ENCODE measurements around the gene COPRS.
"Not testable (repeated sequence)": the region's sequence is repeated elsewhere in the genome, so short reads cannot be mapped to it uniquely, and the experiment has no call there.

COPRS gene

DNA sequence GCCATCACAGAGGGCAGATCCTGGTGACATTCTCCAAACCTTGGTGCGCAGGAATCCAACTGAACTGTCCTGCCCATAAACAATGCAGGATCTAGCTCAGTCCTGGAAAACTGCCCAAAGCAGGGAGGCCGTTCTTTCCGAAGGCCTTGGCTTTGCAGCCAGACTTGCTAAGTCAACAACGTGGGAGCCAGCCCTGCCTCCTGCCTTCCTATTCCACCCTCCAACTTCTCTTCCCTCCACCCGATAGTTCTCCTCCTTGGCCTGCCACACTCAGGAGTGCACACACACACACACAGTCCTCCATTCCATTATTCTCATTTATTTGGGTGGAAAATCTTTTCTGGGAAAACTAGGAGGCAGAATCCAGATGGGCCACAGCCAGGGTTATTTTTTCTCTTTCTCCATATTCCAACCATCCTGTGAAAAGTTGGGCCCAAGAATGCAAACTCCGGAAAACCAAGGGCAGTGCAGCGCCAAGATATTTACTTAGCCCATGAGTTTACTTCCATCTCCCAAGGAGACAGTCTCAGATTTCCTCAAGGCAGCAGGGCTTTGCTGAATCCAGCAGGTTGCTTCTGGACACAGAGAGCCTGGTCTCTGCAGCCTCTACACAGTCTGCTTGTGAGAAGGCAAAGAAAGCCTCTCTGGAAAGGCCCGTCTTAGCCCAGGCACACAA is 15.8 kb downstream of the COPRS start:
- no peak for DNase-seq

DNA sequence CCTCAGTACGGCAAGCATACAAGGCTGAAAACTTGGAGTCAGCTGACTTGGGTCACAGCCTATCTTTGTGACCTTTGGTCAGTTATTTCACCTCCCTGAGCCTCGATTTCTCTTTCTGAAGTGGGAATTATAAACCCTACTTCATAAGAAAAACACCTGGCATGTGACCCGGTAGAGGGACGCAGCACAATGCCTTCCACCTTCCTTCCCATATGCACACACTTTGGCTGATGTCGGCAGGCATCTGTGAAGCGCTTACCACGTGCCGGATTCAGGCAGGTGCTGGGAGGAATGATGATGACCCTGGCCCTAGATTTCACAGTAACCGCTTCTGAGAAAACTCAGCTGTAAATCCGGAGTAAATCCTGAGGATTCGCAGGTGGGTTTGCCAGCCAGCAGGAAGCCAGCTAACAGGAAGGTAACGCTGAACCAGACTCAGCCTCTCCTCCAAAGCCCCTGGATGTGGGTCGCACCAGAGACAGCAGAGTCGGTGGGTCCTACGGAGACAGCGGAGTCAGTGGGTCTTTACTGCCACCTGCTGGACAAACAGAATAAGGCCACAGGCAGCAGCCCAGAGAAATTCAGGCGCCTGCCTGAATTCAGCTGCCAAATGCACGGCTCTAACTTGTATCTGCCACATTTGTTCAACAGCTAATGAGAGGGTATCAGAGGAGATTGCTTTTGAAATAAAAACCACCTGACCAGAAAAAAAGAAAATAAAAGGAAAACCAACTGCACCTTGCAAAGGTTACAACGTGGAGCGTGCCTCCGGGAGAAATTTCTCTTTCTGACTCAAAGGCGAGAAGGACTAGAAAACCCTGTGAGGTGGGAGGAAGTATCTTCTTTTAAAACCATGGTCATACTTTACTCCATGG is 16.6 kb downstream of the COPRS start:
- DNase-seq = peak; percentile 39

DNA sequence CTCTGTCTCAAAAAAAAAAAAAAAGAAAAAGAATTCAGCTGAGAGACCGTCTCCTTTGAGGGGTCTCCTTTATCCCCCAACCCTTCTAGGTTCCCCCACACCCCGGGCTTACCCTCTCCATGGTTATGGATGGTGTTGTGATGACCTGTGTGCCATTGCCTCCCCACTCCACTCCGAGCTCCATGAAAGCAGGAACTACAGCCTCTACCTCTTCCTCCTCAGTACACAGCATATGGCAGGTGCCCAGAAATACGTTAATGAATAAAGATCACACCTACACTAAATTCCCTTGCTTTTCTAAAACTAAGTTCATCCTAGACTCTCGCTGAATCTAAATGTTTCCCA is 17.2 kb downstream of the COPRS start:
- DNase-seq = no peak

DNA sequence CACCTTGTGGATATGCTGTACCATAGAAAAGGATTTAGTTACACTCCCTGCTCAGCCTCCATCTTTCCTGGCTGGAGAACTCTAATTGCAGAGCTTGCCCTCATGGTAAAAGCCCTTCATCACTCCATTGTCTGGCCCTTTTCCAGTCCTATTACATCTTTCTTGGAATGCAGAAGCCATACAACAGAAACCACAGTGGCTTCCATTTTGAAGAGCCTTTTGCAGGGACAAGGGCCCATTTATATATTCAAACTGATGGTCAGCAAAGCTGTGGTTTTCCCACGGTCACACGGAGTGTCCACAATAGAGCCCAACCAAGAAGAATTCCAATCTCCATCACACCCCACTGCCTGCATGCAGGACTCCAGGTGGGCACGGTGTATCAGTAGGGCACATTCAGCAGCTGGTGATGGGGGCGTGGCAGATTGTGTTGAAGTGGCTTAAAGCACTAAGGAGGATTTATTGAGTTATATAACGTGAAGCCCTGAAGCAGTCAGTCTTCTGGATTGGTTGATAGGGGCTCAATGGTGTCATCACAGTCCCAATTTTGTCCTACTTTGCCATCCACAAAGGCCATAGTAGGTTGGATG is 20.3 kb downstream of the COPRS start:
- DNase-seq = no peak

DNA sequence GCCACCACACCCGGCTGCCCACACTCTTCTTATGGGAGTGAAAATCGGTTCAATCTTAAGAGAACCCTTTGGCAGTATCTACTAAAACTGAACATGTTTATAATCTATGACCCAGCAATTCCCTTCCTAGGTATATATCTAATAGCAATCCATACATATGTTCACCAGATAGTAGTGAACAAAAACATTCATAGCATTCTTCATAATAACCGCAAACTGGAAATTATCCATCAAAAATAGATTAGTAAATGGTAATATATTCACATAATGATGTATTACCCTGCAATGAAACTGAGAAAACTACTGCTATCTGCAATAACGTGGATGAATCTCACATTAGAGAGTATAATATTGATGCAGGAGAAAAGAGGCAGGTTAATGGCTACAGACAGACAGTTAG is 23.1 kb downstream of the COPRS start:
- no peak for DNase-seq

DNA sequence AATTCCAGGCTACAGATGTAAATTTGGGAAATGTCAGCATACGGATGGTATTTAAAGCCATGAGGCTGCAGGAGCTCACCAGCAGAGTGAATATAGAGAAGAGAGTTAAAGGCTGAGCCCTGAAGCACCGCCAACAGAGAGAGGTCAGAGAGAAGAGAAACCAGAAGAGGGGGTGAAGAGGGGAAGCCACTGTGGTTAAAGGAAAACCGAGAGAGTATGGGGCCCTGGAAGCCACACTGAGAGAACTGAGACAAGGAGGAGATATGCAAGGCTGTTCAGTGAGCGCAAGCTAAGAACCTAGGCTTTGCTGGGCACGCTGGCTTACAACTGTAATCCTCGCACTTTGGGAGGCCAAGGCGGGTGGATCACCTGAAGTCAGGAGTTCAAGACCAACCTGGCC is 24.6 kb downstream of the COPRS start:
- no peak for DNase-seq

DNA sequence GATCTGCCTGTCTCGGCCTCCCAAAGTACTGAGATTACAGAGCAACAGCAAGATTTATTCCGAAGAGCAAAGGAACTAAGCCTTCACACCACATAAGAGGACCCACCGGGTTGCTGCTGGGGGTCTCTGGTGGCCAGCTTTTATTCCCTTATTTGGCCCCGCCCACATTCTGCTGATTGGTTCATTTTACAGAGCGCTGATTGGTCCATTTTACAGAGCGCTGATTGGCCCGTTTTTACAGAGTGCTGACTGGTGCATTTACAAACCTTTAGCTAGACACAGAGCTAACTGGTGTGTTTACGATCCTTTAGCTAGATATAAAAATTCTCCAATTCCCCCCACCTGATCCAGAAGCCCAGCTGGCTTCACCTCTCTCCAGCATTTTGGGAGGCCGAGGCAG is 26.3 kb downstream of the COPRS start:
- no peak for DNase-seq

DNA sequence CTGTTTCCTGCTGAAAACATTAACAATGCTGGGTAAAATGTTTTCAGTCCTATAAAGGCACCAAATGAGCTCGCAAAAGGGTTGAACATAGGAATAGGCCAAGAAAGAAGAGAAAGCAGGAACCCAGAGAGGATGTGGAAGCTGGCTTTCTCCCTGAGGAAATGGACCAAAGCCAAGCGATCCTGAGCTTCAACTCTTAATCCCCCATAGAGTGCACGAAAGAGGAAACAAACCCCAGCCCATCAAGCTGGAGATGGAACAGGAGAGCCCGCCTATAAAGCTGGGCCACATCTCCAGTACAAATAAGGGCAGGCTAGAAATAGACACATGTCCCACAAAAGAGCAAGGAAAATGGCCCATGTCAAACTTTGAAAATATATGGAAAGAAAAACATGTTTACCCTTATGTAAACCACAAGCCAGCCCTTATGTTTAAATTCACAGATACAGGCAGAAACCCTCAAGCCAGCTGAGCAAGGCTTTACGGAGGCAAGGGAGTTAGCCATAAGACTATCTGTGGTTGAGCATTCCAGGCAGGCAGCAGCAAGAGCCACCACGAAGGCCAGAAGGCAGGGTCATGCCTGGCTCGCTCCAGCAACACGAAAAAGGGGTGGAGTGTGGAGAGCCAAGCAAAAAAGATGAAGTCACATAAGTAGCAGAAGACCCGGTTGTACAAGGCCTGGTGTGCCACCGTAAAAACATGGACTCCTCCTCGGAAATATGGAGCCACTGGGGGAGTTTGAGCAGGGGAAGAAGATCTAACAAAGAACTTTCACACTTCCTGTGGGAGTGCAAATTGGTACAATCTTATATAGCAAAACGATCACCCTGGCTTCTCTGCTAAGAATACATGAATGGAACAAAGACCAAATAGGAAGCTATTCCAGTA is 27.8 kb downstream of the COPRS start:
- DNase-seq = no peak

DNA sequence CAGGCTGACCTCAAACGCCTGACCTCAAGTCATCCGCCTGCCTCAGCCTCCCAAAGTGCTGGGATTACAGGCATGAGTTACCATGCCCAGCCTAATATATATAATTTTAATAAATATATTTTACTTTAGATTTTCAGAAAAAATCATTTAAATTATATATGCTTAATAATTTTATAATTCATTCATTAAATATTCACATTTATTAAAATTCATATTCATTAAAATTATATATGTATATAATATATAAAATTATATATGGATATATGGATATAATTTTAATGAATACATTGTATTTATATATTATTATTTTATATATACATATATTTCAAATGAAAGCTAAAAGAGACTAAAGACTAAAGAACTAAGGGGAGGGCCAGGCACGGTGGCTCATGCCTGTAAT is 29.4 kb downstream of the COPRS start:
- DNase-seq = no peak

DNA sequence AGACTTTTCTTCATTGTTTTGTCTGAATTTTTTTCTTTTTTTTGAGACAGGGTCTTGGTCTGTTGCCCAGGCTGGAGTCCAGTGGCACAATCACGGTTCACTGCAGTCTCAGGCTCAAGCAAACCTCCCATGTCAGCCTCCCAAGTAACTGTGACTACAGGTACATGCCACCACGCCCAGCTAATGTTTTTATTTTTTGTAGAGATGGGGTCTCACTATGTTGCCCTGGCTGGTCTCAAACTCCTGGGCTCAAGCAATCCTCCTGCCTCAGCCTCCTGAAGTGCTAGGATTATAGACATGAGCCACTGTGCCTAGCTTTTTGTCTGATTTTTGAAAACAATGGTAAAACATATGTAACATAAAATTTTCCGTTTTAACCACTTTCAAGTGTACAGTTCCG is 30.1 kb downstream of the COPRS start:
- not testable (repeated sequence) for DNase-seq

DNA sequence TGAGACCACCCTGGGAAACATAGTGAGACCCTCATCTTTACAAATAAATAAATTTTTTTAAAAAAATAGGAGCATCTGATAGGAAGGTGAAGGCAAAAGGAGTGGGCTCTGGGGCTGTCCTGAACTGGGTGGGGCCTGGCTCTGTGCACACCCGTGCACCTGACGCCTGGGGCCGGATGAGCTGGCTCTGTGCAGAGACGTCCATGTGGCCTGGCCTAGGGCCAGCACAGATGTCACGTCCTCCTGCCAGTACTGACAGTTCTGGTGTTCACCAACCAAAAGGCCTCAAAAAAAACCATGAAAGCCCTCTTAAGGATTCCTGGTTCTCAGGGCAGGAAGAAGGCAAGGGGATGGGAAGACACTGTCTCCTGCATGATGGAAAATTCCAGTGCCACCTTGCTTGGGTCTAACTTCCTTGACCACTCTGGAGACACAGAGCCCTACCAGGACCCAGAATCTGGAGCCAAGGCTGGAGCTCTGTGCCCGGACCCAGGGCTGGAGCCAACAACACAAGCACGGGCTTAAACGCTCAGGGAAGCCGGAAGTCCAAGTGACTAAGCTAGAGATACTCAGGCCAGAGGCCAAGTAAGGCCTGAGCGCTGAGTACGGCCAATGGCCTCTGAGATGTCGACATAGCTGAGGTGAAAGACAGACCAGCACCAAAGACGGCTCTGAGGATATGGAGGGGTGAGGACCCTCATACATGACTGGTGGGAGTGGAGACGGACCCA is 32.9 kb downstream of the COPRS start:
- no peak for DNase-seq

DNA sequence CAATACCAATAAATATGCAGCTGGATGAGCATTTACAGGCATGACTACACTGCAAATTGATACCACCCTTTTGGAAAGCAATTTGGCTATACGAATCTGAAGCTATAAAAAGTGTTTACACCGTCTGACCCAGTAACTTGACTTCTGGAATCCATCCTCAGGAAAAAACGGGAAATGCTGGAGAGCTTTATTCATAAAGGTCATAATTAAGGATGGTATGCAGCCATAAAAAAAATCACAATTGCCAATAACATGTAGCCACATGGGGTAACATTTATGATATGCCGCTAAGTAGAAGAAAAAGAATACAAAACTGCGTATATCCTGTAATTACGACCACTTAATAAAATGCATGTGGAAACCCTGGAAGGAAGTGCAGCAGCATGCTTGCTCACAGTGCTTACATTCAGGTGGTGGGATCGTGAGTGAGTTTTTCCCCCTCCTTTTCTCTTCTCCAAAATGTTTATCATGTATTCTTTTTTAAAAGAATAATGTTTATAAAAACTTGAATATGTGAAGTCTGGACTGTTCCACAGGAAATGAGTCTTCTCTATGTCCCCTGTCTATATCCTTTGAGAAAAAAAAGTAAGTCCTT is 34.2 kb downstream of the COPRS start:
- DNase-seq = no peak

DNA sequence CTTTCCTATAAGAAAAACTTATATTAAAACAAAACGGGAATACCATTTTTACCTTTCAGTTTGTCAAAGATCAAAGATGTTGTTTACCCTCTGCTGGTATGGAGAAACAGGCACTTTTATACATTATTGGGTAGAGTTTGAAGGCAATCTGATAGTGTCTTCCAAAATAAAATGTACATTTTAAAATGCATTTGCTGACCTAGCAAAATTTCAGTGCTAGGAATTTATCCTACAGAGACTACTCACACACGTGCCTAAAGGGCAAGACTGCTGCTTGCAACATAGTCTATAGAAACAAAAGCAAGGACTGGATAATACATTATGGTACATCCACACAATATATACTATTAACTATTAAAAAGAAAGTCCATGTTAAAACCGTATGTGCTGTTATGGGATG is 36.0 kb downstream of the COPRS start:
- DNase-seq = no peak

DNA sequence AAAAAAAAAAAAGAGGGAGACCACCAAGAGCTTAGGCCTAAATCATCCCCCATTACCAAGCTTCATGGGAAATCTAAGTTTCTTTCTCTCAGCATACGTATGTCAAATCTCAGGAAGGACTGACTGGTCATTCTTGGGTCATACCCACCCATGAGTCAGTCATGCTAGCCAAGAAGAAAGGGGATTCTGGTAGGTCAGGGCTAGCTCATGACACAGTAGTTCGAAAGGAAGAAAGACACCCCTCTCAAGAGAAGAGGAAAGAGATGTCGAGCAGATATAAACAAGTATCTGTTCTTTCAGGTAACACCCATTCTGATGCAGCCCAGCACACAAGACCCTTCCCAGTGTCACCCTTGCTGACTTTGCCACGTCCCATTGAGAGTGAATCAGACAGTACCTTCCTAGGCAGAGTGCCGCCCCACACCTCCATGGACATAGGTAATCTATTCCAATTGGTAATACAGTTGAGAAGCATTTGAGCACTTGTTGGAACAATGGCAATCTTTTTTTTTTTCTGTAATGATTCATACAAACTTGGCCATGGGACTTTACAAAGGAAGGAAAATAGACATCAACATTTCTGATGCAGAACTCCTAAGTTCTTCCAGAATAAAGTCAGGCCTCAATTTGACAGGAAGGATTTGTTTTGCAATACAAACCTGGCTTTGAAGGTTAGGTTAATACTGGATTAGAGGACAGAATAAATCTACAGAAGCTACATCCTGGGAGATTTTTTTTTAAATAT is 38.2 kb downstream of the COPRS start:
- no peak for DNase-seq

DNA sequence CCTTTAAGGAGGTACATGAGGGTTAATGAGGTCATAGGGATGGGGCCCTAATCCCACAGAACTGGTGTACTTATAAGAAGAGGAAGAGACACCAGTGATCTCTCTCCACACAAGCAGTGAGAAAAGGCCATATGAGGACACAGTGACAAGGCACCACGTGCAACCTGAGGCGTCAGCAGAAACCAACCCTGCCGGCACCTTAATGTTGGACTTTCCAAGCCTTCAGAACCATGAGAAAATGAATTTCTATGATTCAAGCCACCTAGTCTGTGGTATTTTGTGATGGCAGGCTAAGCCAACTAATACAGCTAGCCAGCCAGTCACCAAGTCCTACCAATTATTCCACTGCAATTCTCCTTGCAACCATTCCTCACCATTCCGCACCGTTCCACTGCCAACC is 39.5 kb downstream of the COPRS start:
- no peak for DNase-seq

DNA sequence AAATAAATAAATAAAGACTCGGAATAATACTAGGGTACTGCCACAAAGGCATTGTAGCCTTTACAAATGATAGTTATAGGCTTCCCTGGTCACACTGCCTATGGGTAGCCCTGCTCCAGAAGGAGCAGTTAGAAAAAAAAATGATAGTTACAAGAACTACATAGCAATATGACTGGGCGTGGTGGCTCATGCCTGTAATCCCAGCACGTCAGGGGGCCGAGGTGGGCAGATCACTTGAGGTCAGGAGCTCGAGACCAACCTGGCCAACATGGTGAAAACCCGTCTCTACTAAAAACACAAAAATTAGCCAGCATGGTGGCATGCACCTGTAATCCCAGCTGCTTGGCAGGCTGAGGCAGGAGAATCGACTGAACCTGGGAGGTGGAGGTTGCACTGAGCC is 40.2 kb downstream of the COPRS start:
- not testable (repeated sequence) for DNase-seq

DNA sequence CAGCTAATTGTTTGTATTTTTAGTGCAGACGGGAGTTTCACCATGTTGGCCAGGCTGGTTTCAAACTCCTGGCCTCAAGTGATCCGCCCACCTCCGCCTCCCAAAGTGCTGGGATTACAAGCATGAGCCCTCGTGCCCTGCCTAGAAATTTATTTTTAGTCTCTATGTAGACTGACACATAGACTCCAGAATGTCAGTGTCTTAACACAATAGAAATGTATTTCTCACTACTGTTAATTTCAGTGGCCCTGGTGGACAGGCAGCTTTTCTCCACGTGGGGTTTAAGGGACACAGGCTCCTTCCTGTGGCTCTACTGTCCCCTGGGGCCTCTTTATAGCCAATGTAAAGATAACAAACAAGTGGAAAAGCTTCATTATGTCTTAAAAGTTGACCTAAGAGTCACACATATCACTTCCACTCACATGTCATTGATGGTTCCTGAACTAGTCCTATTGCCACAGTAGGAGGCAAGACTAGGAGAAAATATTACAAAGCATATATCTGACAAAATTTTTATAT is 43.8 kb downstream of the COPRS start:
- no peak for DNase-seq

DNA sequence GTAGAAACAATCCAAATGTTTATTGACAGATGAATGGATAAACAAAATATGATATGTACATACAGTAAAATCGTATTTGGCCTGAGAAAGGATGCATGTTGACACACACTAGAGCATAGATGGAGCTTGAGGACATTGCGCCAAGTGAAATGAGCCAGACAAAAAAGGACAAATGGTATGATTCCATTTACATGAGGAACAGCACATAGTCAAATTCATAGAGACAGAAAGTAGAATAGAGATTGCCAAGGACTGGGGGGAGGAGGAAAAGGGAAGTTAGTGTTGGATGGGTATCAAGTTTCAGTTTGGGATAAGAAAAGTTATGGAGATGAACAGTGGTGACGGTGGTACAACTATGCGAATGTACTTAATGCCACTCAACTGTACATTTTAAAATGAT is 47.9 kb downstream of the COPRS start:
- DNase-seq = no peak

DNA sequence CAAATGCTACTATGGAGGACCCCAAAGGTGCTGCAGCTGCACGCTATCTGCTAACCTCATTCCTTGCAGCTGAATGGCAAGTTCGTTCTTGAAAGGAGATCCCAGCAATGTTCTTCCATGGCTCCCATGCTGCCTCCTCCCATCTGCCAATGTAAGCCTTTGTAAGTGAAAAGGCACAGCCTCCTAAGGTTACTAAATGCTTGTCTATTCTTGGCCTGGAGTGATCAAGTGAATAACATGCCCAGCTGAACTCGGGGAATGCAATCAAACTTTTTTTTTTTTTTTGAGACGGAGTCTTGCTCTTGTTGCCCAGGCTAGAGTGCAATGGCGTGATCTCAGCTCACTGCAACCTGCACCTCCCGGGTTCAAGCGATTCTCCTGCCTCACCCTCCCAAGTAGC is 49.2 kb downstream of the COPRS start:
- DNase-seq = not testable (repeated sequence)

DNA sequence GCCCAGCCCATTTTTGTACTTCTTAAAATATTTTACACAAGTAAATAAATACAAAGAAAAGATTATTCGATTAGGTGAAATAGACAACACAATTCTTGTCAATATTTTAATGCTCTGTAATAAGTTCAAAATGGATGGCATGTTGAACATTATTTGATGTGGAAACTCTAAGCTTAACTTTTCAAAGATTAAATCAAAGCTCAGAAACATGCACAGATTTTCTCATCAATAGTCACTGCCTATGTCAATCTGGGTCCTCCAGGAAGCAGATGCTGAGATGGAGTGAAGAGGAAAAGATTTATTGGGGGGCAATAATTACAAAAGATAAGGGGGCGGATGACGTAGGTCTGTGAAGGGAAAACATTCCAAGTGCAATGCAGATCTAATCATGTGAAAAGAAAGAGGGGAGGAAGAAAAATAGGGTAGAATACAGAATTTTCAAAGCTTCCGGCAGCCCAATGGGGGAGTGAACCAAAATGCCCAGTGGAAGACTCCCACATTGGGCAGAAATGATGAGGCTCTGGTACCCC is 50.5 kb downstream of the COPRS start:
- DNase-seq = no peak

DNA sequence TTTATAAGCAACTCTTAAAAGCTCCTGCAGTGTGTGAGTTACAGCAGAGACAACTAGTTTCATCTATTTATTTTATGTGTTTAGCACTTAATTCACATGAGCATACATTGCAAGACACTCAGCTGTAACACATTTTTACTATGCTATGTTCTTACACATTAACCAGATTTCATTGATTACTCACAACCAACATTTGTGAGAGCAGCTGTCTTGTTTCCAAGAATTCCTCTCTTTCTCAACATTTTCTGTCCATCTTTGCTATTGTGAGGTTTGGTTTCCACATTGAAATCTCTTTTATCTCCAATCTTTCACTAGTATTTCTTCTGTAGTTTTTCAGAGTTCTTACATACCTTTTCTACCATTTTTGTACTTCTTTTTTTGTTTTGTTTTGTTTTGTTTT is 51.2 kb downstream of the COPRS start:
- DNase-seq = no peak
